NCI-H146 treated with DMSO at 0.1 percent for 48 hours (cell line): ENCODE data around the gene ENPP6.
"Not testable (repeated sequence)": the region's sequence is repeated elsewhere in the genome, so short reads cannot be mapped to it uniquely, and the experiment has no call there.

Source experiments
- DNase-seq: peaks from one replicate; lab custom pipeline; 2025; ENCODE audit not compliant: unreplicated experiment; lab: John Stamatoyannopoulos, UW

Gene ENPP6

DNA sequence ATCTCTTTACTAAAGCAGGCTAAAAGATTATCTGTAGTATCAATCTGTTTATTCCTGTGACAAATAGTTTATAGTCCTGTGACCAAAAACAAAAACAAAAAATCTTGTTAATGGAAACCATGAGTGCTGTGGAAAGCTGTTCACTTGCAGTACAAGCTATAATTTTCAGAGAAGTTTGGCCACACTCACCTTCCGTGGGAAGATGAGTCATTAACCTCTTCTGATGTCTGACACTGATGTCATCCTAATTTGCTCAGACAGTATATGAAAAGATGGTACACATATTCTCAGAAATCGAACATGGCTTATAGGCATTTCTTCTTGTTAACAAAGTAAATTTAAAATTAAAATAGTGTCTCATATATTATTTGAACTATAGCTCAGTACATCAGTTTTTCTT, 19.9 kb upstream of the ENPP6 start:
- no peak for DNase-seq

GRCh38 chr4:184235526-184235925, 17.9 kb upstream of the ENPP6 start:
- no peak for DNase-seq

DNA sequence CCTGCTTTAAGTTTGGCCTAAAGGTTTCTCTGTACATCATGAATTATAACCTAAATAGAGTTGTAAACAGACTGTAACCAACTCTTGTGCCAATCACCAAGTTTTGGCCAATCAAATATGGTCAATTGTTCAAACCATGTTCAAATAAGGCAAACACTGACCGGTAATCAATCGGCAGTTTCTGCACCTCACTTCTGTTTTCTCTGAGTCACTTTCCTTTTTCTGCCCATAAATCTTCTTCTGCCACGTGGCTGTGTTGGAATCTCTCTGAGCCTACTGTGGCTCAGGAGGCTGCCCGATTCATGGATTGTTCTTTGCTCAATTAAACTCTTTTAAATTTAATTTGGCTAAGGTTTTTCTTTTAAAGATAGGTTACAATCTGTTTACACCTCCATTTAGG, 16.5 kb upstream of the ENPP6 start:
- no peak for DNase-seq

GRCh38 chr4:184232975-184233374, 15.3 kb upstream of the ENPP6 start:
- no peak for DNase-seq

- no peak for DNase-seq
Observed at GRCh38 chr4:184232202-184232601, 14.5 kb upstream of the ENPP6 start.

GRCh38 chr4:184231573-184231972, 13.9 kb upstream of the ENPP6 start:
- DNase-seq = no peak

DNA sequence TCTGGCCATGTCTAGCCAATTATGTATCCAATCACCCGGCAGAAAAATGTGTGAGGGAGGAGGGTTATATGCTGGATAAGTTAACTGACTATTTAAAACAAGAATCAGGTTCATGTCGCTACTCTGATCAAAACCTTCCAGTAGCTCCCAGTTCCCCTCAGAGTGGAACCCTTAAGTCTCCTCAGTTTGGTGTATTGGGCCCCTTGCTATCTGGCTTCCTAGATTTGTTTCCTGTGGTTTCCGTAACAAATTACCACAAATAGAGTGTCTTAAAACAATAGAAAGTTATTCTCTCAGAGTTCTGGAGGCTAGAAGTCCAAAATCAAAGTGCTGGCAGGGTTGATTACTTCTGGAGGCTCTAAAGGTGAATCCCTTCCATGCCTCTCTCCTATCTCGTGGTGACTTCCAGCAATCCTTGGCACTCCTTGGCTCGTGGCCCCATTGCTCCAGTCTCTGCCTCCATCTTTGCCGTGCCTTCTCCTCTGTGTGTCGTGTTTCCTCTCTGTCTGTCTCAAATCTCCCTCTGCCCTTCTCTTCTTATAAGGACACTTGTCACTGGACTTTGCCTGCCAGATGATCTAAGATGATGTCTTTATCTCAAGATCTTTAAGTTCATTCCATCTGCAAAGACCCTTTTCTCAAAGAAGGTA, 10.5 kb upstream of the ENPP6 start:
- DNase-seq = no peak

DNA sequence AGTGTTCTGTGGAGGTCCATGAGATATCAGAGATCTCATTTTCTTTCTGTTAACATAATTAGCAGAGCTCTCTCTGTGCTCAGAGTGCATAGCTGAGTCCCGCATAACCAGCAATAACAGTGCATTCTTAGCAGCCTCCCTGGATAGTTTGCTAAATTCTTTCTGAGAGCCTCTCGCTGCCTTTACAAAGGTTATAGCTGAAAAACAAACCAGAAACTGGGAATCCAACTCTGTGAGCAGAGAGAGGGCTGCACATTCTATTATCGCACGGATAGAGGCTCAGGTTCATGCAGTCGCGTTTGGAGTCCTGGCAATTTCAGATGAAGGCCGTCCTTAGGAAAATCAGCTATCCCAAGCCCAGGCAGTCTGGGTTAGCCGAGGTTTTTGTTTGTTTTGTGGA, 1.2 kb downstream of the ENPP6 start:
- DNase-seq = no peak

DNA sequence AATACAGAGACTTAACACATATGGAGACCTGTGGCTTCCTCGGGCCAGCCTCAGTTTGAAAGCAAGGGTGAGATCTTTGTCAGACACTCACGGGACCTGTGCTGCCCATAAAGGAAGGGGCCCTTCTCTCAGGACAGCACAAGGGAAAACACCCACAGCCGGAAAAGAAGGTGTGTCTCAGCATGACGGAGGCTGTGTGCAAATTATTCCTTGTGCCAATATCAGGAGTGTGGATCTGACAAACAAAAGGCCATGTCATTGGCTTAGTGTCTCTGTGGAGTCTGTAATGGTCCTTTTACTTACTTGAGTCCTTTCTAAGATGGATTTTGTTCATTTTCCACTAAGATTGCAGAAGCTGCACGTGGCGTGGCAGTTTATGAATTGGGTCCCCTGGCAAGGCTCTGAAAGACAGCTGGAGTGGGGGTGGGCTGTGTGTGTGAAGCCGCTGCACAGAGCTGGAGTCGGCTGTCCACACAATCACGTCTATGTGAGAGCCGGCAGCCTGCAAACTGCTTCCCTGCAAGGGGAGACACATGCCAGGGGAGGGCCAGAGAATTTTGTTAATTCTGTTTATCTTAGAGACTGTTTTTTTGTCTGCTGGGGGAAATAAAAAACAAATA, 1.9 kb downstream of the ENPP6 start:
- DNase-seq = no peak

- DNase-seq = no peak
Observed at GRCh38 chr4:184214931-184215330, 2.7 kb downstream of the ENPP6 start.

DNA sequence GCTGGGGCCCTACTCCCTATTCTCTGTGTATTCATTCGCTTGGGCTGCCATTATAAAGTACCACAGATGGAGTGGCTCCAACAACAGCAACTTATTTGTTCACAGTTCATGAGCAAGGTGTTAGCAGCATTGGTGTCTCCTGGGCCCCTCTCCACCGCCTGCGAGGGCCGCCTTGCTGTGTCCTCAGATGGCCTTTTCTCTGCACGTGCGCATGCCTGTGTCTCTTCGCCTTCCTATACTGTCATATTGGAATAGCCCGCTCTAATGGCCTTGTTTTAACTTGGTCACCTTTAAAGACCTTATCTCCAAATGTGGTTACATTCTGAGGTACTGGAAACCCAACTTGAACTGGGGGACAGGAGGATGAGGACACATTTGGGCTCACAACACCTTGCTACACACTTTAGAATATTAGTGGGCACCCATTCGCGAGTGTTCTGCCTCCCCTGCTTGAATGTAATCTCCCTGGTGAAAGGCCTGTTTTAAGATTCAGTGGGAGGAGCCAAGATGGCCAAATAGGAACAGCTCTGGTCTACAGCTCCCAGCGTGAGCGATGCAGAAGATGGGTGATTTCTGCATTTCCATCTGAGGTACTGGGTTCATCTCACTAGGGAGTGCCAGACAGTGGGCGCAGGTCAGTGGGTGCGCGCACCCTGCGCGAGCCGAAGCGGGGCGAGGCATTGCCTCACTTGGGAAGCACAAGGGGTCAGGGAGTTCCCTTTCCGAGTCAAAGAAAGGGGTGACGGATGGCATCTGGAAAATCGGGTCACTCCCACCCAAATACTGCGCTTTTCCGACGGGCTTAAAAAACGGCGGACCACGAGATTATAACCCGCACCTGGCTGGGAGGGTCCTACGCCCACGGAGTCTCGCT, 9.7 kb downstream of the ENPP6 start:
- DNase-seq = not testable (repeated sequence)

DNA sequence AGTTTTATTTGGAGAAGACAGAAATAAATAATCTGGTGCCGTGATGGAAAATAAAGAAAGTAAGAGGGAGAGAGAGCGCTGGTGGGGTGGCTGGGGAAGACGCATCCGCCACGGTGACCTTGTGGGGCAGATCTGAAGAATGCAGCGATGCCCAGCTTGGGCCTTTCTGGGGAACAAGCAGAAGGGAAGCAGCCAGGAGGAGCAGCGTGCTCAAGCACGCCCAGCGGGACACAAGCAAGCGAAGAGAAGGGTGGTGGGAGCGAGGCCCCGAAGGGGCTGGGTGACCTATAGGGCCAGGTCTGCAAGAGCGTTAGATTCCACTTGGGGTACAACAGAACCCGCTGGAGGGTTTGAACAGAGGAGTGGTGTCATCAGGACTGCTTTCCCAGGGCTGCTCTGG, 12.4 kb downstream of the ENPP6 start:
- DNase-seq = no peak

DNA sequence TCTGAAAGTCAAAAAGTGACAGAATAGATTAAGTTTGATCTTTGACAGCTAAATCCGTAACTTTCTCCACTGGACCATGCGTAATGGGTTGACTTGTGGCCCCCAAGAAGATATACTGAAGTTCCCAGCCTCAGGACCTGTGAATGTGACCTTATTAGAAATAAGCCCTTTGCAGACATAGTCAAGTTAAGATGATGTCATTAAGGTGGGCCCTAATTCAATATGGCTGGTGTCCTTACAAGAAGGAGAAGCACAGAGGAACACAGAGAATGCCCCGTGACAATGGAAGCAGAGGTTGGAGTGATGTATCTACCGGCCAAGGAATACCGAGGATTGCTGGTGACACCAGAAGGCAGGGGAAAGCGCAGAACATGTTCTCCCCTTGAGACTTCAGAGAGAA, 14.4 kb downstream of the ENPP6 start:
- no peak for DNase-seq

DNA sequence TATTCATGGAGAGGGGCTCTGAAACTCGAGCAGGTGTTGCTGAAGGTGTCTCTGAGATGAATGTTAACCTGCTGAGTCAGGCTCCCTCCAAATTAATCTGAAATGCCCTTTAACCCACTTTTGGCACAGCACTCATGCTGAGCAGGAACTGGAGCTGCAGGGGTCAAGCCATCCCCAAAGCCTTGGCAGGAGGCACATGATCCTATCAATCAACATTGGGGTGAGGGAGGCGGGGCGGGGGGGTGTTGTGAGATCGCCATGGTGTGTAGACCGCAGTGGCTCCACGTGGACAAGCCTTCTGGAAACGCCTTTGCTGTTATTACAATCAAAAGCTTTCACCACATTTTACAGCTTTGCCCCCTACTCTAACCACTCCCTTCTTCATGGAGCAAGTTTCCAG, 16.5 kb downstream of the ENPP6 start:
- no peak for DNase-seq

GRCh38 chr4:184200296-184200695, 17.4 kb downstream of the ENPP6 start:
- DNase-seq = no peak

DNA sequence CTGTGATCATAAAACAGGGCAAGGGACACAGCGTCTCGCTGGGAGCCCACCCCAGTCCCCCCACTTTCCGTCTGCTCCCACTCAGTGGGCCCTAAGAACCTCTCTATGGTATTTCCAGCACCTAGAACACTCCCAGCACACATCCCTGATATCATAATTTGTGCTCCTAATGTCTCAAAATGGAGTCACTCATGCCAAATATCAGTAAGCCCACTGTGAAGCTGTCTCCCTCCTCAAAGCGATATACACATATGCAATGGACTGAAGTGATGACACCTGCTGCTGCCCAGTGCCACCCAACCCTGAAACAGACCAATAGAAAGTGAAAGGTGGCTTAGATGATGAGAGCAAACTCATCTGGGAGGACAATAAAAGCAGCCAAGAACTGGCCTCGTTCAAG, 17.9 kb downstream of the ENPP6 start:
- DNase-seq = no peak

- DNase-seq = no peak
Observed at GRCh38 chr4:184198190-184198589, 19.5 kb downstream of the ENPP6 start.

- DNase-seq = no peak
Observed at GRCh38 chr4:184197536-184198082, 20.1 kb downstream of the ENPP6 start.

DNA sequence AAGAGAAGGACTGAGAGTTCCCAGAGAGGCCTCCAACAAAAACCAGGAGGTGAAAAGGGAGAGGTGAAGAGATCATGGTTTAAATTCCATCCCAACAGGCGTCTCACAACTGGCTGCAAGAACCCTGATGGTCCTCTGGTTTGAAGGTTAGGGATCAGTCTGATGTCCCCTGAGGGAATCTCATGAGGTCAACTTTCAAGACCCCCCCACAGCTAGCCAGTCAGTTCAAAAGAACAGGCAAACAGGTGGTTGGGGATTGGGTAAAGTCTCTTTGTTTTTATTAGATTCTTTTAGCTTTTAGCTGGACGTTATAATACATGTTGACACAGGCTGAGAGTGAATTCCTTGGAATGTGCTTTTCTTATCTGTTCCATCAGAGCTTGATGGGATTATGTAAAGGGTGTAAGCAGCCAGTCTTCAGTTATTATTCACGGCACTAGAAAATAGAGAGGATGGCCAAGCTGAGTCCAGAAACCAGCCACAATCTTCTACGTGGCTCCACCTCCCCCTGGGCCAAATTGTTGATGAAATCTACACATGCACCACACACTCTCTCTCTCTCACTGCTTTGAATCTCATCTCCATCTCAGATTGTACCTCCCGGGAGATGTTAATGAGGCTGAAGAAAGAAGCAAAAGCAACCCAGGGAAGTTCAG, 20.8 kb downstream of the ENPP6 start:
- DNase-seq = no peak

- DNase-seq = no peak
Observed at GRCh38 chr4:184193556-184194525, 23.8 kb downstream of the ENPP6 start.
